Motor neuron (in vitro differentiated cells): ENCODE measurements around the gene SCGB1A1. TPM values are rescaled to one million over a fixed set of nuclear protein-coding genes. Genes with fewer than 3 reads are reported as not detected.

Experiments
- ATAC-seq, 8 experiments: fragments of 200-7000 bp; cut with Tn5 transposase; replicated peaks in 6 of 8; 2 replicates each; pipeline ENCODE4 v1.8.0; 2021; ENCODE audit warnings: mild to moderate bottlenecking in 8 of 8, moderate library complexity in 8 of 8
- H3K27ac ChIP-seq, 2 donors: fragments of 250-450 bp; sonication (Bioruptor Pico); 2 replicates each; pipeline ENCODE4 v1.9.0; 2021; ENCODE audit warnings: antibody characterized with exemption in 2 of 2, mild to moderate bottlenecking in 2 of 2, moderate library complexity in 1 of 2
- H3K4me1 ChIP-seq, 2 donors: fragments of 250-450 bp; sonication (Bioruptor Pico); replicated peaks in 1 of 2; 2 replicates each; pipeline ENCODE4 v1.6.1; 2021; ENCODE audit warnings: antibody characterized with exemption in 2 of 2, mild to moderate bottlenecking in 2 of 2, moderate library complexity in 1 of 2
- H3K4me3 ChIP-seq, 5 donors: fragments of 250-450 bp; sonication (Bioruptor Pico); 2 replicates each; pipeline ENCODE4 v1.9.0; 2021; ENCODE audit warnings: antibody characterized with exemption in 5 of 5, mild to moderate bottlenecking in 5 of 5, moderate library complexity in 4 of 5
- WGBS, 10 experiments: fragments of 450-650 bp; shearing (Covaris generic); methylation state at CpG; one replicate each; pipeline ENCODE4 v1.0.0; 2022; 5-methylcytosine and 5-hydroxymethylcytosine counted together
- in situ Hi-C, 9 experiments: fragments of 400-800 bp; cut with MboI; loops; one replicate each; pipeline ENCODE4 v1.15.0; 2021; ENCODE audit warnings: low sequenced_read_pairs in 9 of 9, low pct_unique_long_range_greater_than_20kb in 2 of 9; ENCODE audit not compliant: unreplicated experiment in 9 of 9
- total RNA-seq, 8 experiments: library from RNA; unstranded; fragments of 300-600 nt; gene quantifications; 2 replicates each; pipeline versions ENCODE4 v1.2.3 to v1.2.4, GENCODE V29; 2022

SCGB1A1 gene
- total RNA-seq, 8 experiments from 2014 or later = not detected

GRCh38 chr11:62409831-62410230 lies 9.0 kb upstream of the SCGB1A1 start:
- no peak for ATAC-seq
- in situ Hi-C loops = loop anchor here in 1 of 9 experiments (25.0 kb wide), 1 partner anchor 152 kb away; the partner anchor contains the start of gene EEF1G
- WGBS, 10 experiments = 73 to 100% (median 89%) methylated on average over 2 to 7 of the region's 8 CpGs; no CpG with 5 or more reads in 4 of the 10 experiments
- Histone ChIP-seq H3K27ac (no peak overlapping the region), H3K4me1 (no peaks in the 10 kb centered on the region), H3K4me3 (no peak overlapping the region)

GRCh38 chr11:62410972-62411371 lies 7.9 kb upstream of the SCGB1A1 start:
- no peak overlapping the region for H3K27ac ChIP-seq
- H3K4me1 ChIP-seq = no peaks in the 10 kb centered on the region
- in situ Hi-C loops = loop anchor here in 1 of 9 experiments (25.0 kb wide), 1 partner anchor 151 kb away; the partner anchor contains the start of gene EEF1G
- 80 to 85% (median 82%) methylated on average over 1 to 8 of the region's 8 CpGs; no CpG with 5 or more reads in 4 of the 10 experiments for WGBS, 10 experiments
- ATAC-seq = no peak
- no peak overlapping the region for H3K4me3 ChIP-seq

- no peak overlapping the region for H3K4me3 ChIP-seq
- no peak overlapping the region for H3K27ac ChIP-seq
- WGBS, 10 experiments = 60 to 100% (median 88%) methylated on average over 1 to 5 of the region's 5 CpGs; no CpG with 5 or more reads in 7 of the 10 experiments
- ATAC-seq = no peak
- no peaks in the 10 kb centered on the region for H3K4me1 ChIP-seq
- in situ Hi-C loops = loop anchor here in 1 of 9 experiments (25.0 kb wide), 1 partner anchor 151 kb away; the partner anchor contains the start of gene EEF1G
Observed at GRCh38 chr11:62411524-62411923, 7.3 kb upstream of the SCGB1A1 start.

GRCh38 chr11:62413060-62413696 lies 5.7 kb upstream of the SCGB1A1 start:
- whole genome bisulfite sequencing, 10 experiments = 40 to 100% (median 88%) methylated on average over 1 to 3 of the region's 8 CpGs; no CpG with 5 or more reads in 3 of the 10 experiments
- H3K27ac ChIP-seq = no peak overlapping the region
- in situ Hi-C loops = loop anchor here in 1 of 9 experiments (25.0 kb wide), 1 partner anchor 149 kb away; the partner anchor contains the start of gene EEF1G
- no peak overlapping the region for H3K4me3 ChIP-seq
- no peak for ATAC-seq
- H3K4me1 ChIP-seq = no peaks in the 10 kb centered on the region

- Histone ChIP-seq H3K27ac (no peak overlapping the region), H3K4me3 (no peak overlapping the region), H3K4me1 (no peaks in the 10 kb centered on the region)
- no peak for ATAC-seq
- WGBS, 10 experiments = 76 to 100% (median 90%) methylated on average over 1 to 12 of the region's 12 CpGs; no CpG with 5 or more reads in 2 of the 10 experiments
- in situ Hi-C loops = loop anchor here in 1 of 9 experiments (25.0 kb wide), 1 partner anchor 146 kb away; the partner anchor contains the start of gene EEF1G
Observed at GRCh38 chr11:62416596-62416995, 2.2 kb upstream of the SCGB1A1 start.

- no peak for ATAC-seq
- in situ Hi-C loops = loop anchor here in 1 of 9 experiments (25.0 kb wide), 1 partner anchor 144 kb away; the partner anchor contains the start of gene EEF1G
Observed at GRCh38 chr11:62418136-62418535, 697 bp upstream of the SCGB1A1 start.

GRCh38 chr11:62419314-62419929 lies 589 bp downstream of the SCGB1A1 start:
- 10 to 89% (median 63%) methylated on average over 1 to 5 of the region's 5 CpGs for WGBS, 10 experiments
- no peaks in the 10 kb centered on the region for H3K4me1 ChIP-seq
- no peak for ATAC-seq
- no peak overlapping the region for H3K4me3 ChIP-seq
- in situ Hi-C loops = loop anchor here in 1 of 9 experiments (25.0 kb wide), 1 partner anchor 143 kb away; the partner anchor contains the start of gene EEF1G
- H3K27ac ChIP-seq = no peak overlapping the region

More at GRCh38 chr11:62418136-62418535, 697 bp upstream of the SCGB1A1 start:
- 17 to 100% (median 86%) methylated on average over 1 to 5 of the region's 5 CpGs; no CpG with 5 or more reads in 3 of the 10 experiments for WGBS, 10 experiments
- Histone ChIP-seq H3K4me1 (no peaks in the 10 kb centered on the region), H3K27ac (no peak overlapping the region), H3K4me3 (no peak overlapping the region)

GRCh38 chr11:62419943-62420342 lies 1.1 kb downstream of the SCGB1A1 start:
- H3K4me1 ChIP-seq = no peaks in the 10 kb centered on the region
- 33 to 83% (median 82%) methylated on average over 1 of the region's 1 CpG; no CpG with 5 or more reads in 7 of the 10 experiments for WGBS, 10 experiments
- in situ Hi-C loops = loop anchor here in 2 of 9 experiments (10.0 to 25.0 kb wide), 2 partner anchors 135 to 142 kb away; partner anchors contain the start of gene EEF1G (in 1 of the 2)
- no peak overlapping the region for H3K27ac ChIP-seq
- no peak for ATAC-seq
- no peak overlapping the region for H3K4me3 ChIP-seq

- ATAC-seq = no peak
- Histone ChIP-seq H3K4me3 (no peak overlapping the region), H3K27ac (no peak overlapping the region), H3K4me1 (no peaks in the 10 kb centered on the region)
- WGBS, 10 experiments = 50 to 100% (median 93%) methylated on average over 1 to 3 of the region's 3 CpGs; no CpG with 5 or more reads in 2 of the 10 experiments
- in situ Hi-C loops = loop anchor here in 2 of 9 experiments (10.0 to 25.0 kb wide), 2 partner anchors 134 to 141 kb away; partner anchors contain the start of gene EEF1G (in 1 of the 2)
Observed at GRCh38 chr11:62420882-62421281, 2.0 kb downstream of the SCGB1A1 start.

GRCh38 chr11:62421996-62422395 lies 3.2 kb downstream of the SCGB1A1 start:
- Histone ChIP-seq H3K4me3 (no peak overlapping the region), H3K27ac (no peak overlapping the region), H3K4me1 (no peaks in the 10 kb centered on the region)
- in situ Hi-C loops = loop anchor here in 2 of 9 experiments (10.0 to 25.0 kb wide), 2 partner anchors 133 to 140 kb away; partner anchors contain the start of gene EEF1G (in 1 of the 2)
- 0 to 92% (median 90%) methylated on average over 2 to 7 of the region's 7 CpGs; no CpG with 5 or more reads in 5 of the 10 experiments for WGBS, 10 experiments
- peak in 2 of 8 experiments; percentile 37 for ATAC-seq

- no peaks in the 10 kb centered on the region for H3K4me1 ChIP-seq
- 29 to 94% (median 63%) methylated on average over 1 to 3 of the region's 4 CpGs; no CpG with 5 or more reads in 6 of the 10 experiments for WGBS, 10 experiments
- no peak overlapping the region for H3K27ac ChIP-seq
- no peak overlapping the region for H3K4me3 ChIP-seq
- in situ Hi-C loops = loop anchor here in 2 of 9 experiments (10.0 to 25.0 kb wide), 2 partner anchors 132 to 139 kb away; partner anchors contain the start of gene EEF1G (in 1 of the 2)
- no peak for ATAC-seq
Observed at GRCh38 chr11:62423012-62423411, 4.2 kb downstream of the SCGB1A1 start.

GRCh38 chr11:62427630-62428233 lies 8.9 kb downstream of the SCGB1A1 start:
- Histone ChIP-seq H3K4me3 (no peak overlapping the region), H3K27ac (no peak overlapping the region), H3K4me1 (peaks cover under 1% of the 10 kb centered on the region in 2 donors)
- 0 to 93% (median 72%) methylated on average over 1 to 5 of the region's 6 CpGs; no CpG with 5 or more reads in 2 of the 10 experiments for WGBS, 10 experiments
- ATAC-seq = peak in 6 of 8 experiments; percentile 21 to 76 (median 40)
- in situ Hi-C loops = loop anchor here in 2 of 9 experiments (10.0 to 25.0 kb wide), 2 partner anchors 110 to 127 kb away; partner anchors contain the start of gene AHNAK (in 1 of the 2)
